ENCODE results near the gene HSD17B11.
A peak's percentile ranks its signal among the peaks of the same experiment; 100 is the strongest.

- TF ChIP-seq EZH2phosphoT487 (IDR thresholded peaks at IDR 0.05; ENCODE audit: borderline replicate concordance) (no peak), CTCF (conservative IDR thresholded peaks at IDR 0.05; ENCODE audit: low read length) (peak; percentile 79)
Observed at GRCh38 chr4:87375719-87376291, 15.2 kb downstream of the HSD17B11 start.

Measured in Loucy (cell line).